Lower lobe of right lung (tissue), 2 donors: Measurements from ENCODE around the gene ALB. TPM values are rescaled to one million over a fixed set of nuclear protein-coding genes. Genes with fewer than 3 reads are reported as not detected.

ENCODE experiments used
- ATAC-seq, 2 donors: fragments of 200-7000 bp; cut with Tn5 transposase; one replicate each; pipeline ENCODE4 v1.9.1; 2020 to 2022; ENCODE audit warnings: mild to moderate bottlenecking in 2 of 2, moderate library complexity in 2 of 2
- DNase-seq: peaks from one replicate; pipeline ENCODE4 v3.0.0-alpha.2; 2020
- H3K27ac ChIP-seq: fragments of 200-600 bp; one replicate; pipeline ENCODE4 v1.8.0; 2022
- H3K27me3 ChIP-seq: fragments of 200-600 bp; one replicate; pipeline ENCODE4 v1.8.0; 2022; ENCODE audit warnings: low read depth
- H3K36me3 ChIP-seq: fragments of 200-600 bp; one replicate; pipeline ENCODE4 v1.8.0; 2022; ENCODE audit warnings: mild to moderate bottlenecking
- H3K4me1 ChIP-seq: fragments of 200-600 bp; one replicate; pipeline ENCODE4 v1.8.0; 2022
- H3K4me3 ChIP-seq: fragments of 200-600 bp; one replicate; pipeline ENCODE4 v1.8.0; 2022; ENCODE audit warnings: mild to moderate bottlenecking
- H3K9me3 ChIP-seq: fragments of 200-600 bp; one replicate; pipeline ENCODE4 v1.8.0; 2022
- CTCF ChIP-seq: fragments of 200-600 bp; IDR thresholded peaks from one replicate; pipeline ENCODE4 v1.8.0; 2022; ENCODE audit warnings: antibody characterized with exemption, mild to moderate bottlenecking
- intact Hi-C: fragments of 100-400 bp; cut with DNase I; formaldehyde crosslinking; loops from one replicate; pipeline ENCODE4 v1.11.0; 2022
- total RNA-seq: library from RNA; stranded (reverse); fragmentation: NEBNext Ultra II Directional; extraction: Animal tissue kit (Norgen Biotek cat#: 25700); gene quantifications from one replicate; pipeline ENCODE4 v1.2.1, GENCODE V29; 2021
- donor health status: DM: no; HTN: yes; CAD: no; lungs with severe emphysema.

ALB gene
- total RNA-seq, 1 donor from 2014 or later: 2.3 TPM

GRCh38 chr4:73409012-73409862, 5.2 kb downstream of the ALB start:
- no peaks in the 10 kb centered on the region for H3K9me3 ChIP-seq
- H3K27me3 ChIP-seq: no peaks in the 10 kb centered on the region
- no peak for DNase-seq
- H3K27ac ChIP-seq: no peak overlapping the region
- no peaks in the 10 kb centered on the region for H3K36me3 ChIP-seq
- intact Hi-C loops: no loop called here
- H3K4me1 ChIP-seq: no peaks in the 10 kb centered on the region
- ATAC-seq: no peak
- no peak for TF ChIP-seq CTCF
- no peak overlapping the region for H3K4me3 ChIP-seq

- H3K4me1 ChIP-seq: no peaks in the 10 kb centered on the region
- no peaks in the 10 kb centered on the region for H3K27me3 ChIP-seq
- ATAC-seq: no peak
- TF ChIP-seq CTCF: no peak
- no peak overlapping the region for H3K4me3 ChIP-seq
- intact Hi-C loops: no loop called here
- H3K36me3 ChIP-seq: no peaks in the 10 kb centered on the region
- no peaks in the 10 kb centered on the region for H3K9me3 ChIP-seq
- no peak overlapping the region for H3K27ac ChIP-seq
- DNase-seq: no peak
These were observed 6.0 kb downstream of the ALB start for GRCh38 chr4:73409978-73410548.

GRCh38 chr4:73410916-73411730, 7.0 kb downstream of the ALB start:
- DNase-seq: no peak
- H3K9me3 ChIP-seq: no peaks in the 10 kb centered on the region
- no peaks in the 10 kb centered on the region for H3K27me3 ChIP-seq
- intact Hi-C loops: no loop called here
- no peak for TF ChIP-seq CTCF
- no peaks in the 10 kb centered on the region for H3K36me3 ChIP-seq
- H3K27ac ChIP-seq: no peak overlapping the region
- no peak overlapping the region for H3K4me3 ChIP-seq
- no peaks in the 10 kb centered on the region for H3K4me1 ChIP-seq
- ATAC-seq: no peak

- Histone ChIP-seq H3K36me3 (no peaks in the 10 kb centered on the region), H3K9me3 (no peaks in the 10 kb centered on the region), H3K4me3 (no peak overlapping the region), H3K27me3 (no peaks in the 10 kb centered on the region), H3K4me1 (no peaks in the 10 kb centered on the region), H3K27ac (no peak overlapping the region)
- ATAC-seq (no peak), DNase-seq (no peak)
- intact Hi-C loops: no loop called here
- TF ChIP-seq CTCF: no peak
These were observed 7.8 kb downstream of the ALB start for GRCh38 chr4:73411731-73412414.

GRCh38 chr4:73413294-73413755, 9.2 kb downstream of the ALB start:
- no peaks in the 10 kb centered on the region for H3K36me3 ChIP-seq
- no peak for TF ChIP-seq CTCF
- H3K9me3 ChIP-seq: no peaks in the 10 kb centered on the region
- ATAC-seq: no peak
- no peaks in the 10 kb centered on the region for H3K4me1 ChIP-seq
- DNase-seq: no peak
- H3K27me3 ChIP-seq: no peaks in the 10 kb centered on the region
- intact Hi-C loops: no loop called here
- no peak overlapping the region for H3K4me3 ChIP-seq
- H3K27ac ChIP-seq: no peak overlapping the region
